Renal cortical epithelial cell (primary cell): ENCODE measurements around the gene NIPAL1. TPM values are rescaled to one million over a fixed set of nuclear protein-coding genes. Genes with fewer than 3 reads are reported as not detected.
"Not testable (repeated sequence)": the region's sequence is repeated elsewhere in the genome, so short reads cannot be mapped to it uniquely, and the experiment has no call there.

Source experiments
- DNase-seq: peaks from one replicate; pipeline ENCODE4 v3.0.0-alpha.2; 2011; ENCODE audit warnings: low read depth
- total RNA-seq: library from RNA; depleted of rRNA; stranded (reverse); fragments of >200 nt; gene quantifications from 2 replicates; pipeline ENCODE4 v1.2.3, GENCODE V29; 2014

NIPAL1 gene
- 8.6 and 11.1 TPM in 2 replicates for total RNA-seq

DNA sequence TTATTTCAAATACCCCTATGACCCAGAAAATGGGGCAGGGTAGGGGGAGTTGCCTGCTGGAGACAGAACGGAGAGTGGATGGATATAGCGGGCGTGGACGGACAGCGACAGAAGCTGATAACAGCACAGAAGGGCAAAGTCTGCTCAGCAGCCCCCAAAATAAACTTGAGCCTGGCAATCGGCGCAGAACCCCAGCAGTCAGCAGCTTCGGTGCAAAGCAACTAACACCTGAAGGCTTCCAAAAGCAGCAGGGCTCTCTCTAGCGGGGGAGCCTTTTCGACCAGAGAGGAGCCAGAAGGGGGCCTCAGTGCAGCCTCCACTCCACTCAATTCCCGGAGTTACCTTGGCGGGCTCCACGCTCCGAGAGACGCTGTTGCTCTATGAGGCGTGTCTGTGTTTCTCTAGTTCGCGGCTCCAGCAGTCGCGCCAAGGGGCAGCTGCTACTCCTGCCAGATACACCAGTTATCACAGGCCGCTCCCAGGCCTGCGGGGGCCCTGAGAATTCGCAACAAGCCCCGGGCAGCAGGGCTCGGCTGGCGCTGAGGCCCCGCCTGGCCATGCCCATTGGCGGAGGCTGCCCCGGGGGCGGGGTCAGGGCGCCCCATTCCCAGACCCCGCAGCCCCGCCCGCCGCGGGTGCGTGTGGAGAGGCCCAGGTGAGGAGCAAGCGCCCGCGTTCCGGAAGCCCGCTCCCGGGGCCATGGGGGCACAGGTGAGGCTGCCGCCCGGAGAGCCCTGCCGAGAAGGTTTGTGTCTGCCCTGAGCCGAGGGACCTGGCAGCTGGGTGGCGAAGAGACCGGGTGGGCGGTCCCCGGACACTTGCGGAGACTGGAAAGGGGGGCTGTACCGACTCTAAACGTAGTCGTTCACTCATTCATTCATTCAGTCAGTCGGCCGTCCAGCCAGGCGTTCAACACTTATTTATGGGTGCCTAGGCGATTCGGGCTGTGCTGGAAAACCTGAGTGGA is at the start of gene NIPAL1, which contains the start of gene CNGA1:
TSS of gene NIPAL1 (plus strand) at position 632 of the 967 bp plus-strand sequence. CDS start at position 700, 68 bp downstream.
TSS of gene CNGA1 (minus strand) at position 541 of the 967 bp plus-strand sequence. CDS start 63,992 bp downstream, outside the sequence.
- peak; percentile 52 for DNase-seq

DNA sequence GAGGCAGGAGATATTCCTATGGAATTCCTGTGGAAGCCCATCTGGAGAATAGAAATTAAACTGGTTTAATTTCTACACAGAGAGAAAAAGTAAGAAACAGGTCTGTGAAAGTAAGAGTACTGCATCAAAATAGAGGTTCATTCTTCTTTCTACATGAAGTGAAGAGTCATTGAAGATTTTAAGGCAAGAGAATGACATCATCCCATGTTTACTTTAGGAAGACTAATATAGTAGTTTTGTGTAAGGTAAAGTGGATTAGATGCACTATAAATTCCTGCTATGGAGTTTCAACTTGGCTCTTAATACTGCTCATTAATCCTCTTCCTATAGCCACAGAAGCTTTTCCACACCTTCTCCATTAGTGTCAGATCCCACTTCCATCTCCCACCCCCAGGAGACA is 47.7 kb upstream of the NIPAL1 start:
- DNase-seq = no peak

DNA sequence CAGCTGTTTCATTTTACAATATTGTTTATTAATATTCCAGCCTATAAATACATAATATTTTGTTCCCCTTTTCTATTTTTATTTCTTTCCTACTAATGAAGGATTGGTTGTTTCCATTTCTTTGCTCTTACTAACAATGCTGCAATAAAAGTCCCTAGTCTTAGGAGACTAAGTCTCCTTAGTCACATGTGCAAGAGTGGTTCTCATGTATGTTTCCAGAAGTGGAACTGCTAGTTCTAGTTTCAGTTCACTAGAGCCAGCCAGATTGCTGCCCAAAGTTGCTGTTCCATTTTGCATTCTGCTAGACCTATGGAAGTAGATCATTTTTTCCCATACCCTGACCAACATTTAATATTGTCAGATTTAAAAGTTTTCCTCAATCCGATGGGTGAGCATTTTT is 44.4 kb upstream of the NIPAL1 start:
- no peak for DNase-seq

DNA sequence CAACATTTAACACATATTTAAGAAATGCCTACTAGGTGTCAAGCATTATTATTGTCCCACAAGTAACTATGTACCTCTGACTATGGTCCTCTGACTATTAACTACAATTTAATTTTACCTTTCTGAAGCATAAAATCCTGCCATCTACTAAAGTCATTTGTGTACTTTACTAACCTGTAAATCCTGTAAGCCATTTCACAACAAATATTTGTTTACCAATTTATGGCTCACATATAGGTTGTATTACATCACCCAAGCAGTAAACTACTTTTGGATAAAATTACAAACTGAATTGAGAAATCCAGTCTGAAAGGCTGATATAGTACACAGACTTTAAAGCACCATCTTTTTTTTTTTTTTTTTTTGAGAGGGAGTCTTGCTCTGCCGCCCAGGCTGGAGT is 43.9 kb upstream of the NIPAL1 start:
- DNase-seq = no peak

DNA sequence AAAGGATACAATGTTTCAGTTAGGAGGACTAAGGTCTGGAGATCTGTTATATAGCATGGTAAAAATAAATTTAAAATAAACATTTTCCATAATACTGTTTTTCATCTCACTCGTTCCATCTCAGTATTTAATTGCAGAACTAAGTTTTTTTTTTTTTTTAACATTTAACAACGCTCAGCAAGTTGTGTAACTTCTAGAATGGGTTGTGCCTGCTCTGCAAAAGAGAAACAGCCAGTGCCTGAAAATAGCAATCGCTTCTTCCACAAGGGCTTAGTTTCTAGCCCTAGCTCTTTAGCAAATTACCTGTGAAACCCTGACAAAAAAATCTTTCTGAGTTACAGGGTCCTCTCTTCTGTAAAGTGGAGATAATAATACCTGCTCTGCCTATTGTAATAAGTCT is 42.0 kb upstream of the NIPAL1 start:
- no peak for DNase-seq

DNA sequence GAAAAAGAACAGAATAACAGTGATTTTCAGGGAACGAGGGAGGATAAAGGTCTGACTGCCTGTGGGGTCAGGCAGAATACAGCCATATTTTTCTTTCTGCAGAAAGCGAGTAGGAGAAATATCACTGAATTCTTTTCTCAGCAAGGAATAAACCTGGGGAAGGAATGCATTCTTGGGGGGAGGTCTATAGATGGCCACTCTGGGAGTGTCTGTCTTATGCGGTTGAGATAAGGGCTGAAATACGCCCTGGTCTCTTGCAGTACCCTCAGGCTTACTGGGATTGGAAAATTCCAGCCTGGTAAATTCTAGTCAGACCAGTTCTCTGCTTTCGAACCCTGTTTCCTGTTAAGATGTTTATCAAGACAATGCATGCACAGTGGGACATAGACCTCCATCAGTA is 26.4 kb upstream of the NIPAL1 start:
- no peak for DNase-seq

DNA sequence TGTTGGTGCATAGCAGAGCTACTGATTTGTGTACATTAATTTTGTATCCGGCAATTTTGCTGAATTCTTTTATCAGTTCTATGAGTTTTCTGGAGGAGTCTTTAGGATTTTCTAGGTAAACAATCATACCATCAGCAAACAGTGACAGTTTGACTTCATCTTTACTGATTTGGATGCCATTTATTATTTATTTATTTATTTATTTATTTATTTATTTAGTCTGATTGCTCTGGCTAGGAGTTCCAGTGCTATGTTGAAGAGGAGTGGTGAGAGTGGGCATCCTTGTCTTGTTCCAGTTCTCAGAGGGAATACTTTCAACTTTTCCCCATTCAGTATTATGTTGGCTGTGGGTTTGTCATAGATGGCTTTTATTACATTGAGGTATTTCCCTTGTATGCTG is 24.1 kb upstream of the NIPAL1 start:
- not testable (repeated sequence) for DNase-seq

DNA sequence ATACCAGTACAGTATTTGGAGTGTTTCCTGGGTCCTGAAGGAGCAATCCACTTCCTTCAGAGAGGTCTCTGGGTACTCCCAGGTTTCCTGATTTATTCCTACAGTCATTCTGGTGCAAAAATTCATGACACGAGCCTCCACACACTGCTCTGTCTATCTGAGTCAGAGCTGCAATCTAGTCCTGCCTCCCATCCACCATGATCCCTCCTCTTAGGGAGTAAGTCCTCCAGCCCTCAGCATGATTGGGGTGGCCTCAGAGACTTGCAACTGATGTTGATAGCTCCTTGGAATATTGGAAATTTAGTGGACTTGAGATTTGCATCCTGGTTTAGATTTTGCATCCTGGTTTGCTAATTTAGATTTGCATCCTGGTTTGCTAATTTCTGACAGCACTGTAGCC is 20.6 kb upstream of the NIPAL1 start:
- DNase-seq = no peak

DNA sequence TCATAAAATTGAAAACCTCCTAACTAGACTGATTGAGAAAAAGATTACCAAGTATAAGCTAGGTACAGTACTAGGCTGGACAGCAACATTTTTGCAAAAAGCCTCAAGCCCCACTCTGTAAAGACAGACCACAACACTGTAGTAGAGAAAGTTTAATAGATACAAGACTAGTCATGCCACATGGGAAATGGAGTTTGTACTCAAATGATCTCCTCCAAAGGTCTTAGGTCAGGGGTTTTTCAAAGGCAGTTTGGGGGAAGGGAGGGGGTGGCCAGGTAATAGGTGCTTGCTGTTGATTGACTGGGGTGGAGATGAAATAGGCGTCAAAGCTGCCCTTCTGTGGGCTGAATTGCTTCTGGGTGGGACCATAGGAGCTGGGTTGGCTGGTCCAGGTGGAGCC is 14.3 kb upstream of the NIPAL1 start:
- no peak for DNase-seq

DNA sequence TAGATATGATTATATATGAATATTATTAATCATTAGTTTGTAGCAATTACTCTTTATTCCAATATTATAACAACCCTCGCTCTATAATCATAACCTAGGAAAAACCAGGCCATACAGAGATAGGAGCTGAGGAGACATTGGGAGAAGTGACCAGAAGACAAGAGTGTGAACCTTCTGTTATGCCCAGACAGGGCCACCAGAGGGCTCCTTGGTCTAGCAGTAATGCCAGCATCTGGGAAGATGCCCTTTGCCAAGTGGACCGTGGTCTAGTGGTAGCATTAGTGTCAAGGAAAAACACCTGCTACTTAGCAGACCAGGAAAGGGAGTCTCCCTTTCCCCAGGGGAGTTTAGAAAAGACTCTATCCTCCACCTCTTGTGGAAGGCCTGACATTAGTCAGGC is 13.0 kb upstream of the NIPAL1 start:
- DNase-seq = not testable (repeated sequence)

DNA sequence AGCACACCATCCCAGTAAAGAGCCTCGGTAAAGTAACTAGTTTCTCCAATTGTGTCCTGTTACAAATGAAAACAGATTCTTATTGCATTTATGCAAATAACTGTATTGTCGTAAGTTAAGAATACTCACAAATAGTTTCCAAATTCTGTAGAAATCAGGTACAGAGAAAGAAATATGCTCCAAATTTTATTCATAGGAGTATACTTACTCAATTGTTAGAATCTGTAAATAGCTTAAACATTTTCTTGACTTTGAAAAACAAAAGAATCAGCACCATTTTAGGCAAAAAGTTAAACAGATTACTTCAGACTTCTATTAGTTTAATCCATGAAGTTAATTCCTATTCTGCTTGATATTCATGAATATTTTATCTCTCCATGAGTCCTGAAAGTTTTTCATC is 10.8 kb upstream of the NIPAL1 start:
- DNase-seq = no peak

DNA sequence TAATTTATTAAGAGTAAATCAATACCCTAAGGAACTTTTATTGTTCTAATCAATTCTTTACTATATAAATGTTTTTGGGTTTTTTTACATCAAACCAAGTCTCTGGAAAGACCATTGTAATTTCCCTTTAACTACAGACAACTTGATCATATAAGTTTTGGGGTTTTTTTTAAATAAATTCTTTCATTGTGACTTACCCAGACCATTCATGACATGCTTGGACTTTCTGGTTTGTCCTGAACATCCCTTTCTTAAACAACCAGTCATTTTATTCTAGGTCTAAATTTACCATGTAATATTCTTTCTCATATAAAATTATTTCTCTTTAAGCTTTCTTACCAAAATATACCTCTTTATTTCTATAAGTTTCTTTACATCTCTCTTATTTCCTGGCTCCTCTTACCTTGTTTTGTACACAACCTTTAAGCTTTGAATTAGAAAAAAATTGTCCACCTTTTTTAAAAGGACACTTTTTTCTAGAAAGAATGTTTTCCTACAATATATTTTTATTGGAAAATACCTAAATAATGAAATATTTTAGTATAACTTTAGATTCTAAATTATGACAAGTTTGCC is 8.5 kb upstream of the NIPAL1 start:
- DNase-seq = no peak

DNA sequence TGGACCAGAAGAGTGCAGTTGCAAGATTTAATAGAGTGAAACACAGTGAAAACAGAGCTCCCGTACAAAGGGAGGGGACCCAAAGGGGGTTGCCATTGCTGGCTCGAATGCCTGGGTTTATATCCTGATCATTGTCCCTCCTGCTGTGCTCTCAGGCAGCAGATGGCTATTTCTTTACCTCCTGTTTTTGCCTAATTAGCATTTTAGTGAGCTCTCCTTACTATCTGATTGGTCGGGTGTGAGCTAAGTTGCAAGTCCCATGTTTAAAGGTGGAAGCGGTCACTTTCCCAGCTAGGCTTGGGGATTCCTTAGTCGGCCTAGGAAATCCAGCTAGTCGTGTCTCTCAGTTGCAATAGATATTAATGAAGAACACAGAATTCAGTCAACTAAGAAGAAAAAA is 5.7 kb upstream of the NIPAL1 start:
- DNase-seq = not testable (repeated sequence)

DNA sequence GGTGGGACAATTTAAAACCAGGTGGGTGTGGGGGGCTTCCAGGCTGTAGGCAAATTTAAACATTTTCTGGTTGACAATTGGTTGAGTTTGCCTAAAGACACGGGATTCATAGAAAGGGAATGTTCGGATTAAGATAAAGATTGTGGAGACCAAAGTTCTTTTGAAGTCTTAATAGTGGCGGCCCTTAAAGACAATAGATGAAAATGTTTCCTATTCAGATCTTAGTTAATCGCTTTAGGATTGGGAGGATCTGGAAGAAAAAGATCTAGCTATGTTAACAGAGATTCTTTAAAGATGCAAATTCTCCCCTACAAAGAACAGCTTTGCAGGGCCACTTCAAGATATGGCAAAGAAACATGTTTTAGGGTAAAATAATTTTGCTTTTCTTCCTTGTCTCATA is 4.8 kb upstream of the NIPAL1 start:
- DNase-seq = no peak

DNA sequence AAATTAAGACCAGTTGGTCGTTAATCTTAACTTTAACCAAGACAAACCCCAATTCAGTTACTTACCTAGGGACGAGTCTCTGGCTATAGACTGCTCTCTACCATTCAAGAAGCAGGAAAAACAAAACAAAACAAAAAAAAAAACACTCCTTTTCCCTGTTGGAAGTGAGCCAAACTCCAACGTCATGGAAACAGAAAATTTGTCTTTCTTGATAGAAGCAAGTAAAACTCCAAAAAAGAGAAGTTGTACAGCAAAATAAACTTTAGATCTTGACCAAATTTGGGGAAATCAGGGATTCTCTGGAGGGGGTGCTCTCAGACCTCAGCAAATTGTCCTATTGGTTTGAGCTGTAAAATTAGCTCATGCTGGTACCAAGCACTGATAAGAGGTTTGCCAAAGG is 3.7 kb upstream of the NIPAL1 start:
- DNase-seq = no peak

DNA sequence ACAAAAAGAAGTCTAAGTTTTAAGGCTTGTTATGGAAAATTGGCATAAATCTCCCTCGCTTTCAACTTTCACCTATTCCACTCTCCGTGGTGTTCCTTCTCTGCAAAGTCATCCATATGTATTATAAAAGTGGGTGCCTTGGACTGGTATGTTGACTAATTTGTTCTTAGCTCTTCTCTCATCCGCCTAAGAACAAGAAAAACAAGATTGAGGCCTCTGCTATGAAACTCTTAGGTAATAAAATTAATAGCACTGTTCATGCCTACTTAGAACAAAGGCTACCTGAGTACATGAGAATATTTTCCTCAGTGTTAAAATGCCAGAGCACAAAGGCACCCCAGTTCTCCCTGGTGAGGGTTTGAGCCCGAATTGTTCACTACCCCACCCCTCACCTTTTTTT is 1.4 kb upstream of the NIPAL1 start:
- peak; percentile 37 for DNase-seq

DNA sequence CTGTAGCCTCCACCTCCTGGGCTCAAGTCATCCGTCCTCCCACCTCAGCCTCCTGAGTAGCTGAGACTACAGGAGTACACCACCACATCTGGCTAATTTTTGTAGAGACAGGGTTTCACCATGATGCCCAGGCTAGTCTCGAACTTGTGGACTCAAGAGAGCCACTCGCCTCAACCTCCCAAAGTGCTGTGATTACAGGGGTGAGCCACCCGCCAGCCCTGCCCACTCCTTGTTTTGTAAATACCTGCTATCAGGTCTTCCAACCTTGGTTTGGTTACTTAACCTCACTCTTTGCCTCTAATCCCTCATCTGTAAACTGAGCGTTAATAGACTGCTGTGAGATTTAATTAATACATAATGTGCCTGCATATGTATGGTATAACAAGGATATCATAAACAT is 894 bp upstream of the NIPAL1 start:
- DNase-seq = no peak

DNA sequence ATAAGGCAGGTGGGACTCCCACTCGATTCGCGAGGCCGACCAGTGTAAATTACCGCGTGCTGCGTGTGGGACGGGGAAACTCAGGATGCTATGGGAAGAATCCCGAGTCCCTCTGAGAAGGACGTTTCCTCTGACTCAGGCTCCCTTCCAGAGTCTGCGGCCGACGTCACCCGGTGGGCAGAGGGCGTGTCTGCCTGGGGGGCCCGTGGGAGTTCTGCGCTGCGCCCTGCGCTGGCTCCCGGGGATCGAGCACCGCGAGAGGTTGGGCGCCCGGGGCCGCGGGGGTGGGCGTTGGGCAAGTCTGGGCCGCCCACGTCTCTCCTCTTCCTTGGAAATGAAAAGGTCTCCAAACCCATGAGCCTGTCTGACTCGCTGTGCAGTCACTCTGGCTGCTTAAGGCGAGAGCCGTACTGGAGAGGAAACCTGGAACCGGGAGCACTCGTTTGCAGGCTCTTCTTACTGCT is 568 bp downstream of the NIPAL1 start:
- DNase-seq = peak; percentile 49

DNA sequence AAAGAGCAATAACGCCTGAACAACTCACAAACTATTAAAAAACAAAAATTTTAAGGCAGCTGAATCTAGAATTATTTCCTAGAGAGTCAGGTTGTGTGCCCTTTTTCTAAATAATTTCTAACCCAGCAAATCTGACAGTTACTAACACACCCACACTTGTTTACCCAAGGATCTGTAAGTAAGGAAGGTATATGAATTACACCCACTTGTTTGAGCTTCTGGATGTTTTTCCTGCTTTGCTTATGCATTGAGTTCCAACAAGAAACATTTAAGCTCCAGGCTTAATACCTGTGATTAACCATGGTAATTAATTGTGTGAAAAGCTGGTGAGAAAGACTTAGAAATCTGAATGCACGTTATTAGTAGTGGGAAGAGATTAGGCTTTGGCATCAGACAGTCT is 1.5 kb downstream of the NIPAL1 start:
- DNase-seq = no peak

DNA sequence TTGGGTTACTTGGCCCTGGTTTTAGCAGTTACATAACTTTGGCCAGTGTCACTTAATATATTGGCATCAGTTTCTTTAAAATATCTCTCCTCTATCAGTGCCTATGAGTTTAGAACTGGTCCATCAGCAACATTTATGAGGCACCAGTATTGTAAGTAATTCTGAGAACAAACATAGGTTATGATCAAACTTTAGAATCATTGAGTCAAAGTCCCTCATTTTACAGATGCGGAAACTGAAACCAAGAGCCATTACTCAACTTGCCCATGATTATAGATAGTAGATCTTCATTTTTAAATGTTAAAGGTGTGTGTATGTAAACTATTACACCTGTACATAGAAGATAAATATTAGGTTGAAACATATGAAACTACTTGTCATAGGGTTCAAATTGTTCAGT is 4.5 kb downstream of the NIPAL1 start:
- DNase-seq = no peak

DNA sequence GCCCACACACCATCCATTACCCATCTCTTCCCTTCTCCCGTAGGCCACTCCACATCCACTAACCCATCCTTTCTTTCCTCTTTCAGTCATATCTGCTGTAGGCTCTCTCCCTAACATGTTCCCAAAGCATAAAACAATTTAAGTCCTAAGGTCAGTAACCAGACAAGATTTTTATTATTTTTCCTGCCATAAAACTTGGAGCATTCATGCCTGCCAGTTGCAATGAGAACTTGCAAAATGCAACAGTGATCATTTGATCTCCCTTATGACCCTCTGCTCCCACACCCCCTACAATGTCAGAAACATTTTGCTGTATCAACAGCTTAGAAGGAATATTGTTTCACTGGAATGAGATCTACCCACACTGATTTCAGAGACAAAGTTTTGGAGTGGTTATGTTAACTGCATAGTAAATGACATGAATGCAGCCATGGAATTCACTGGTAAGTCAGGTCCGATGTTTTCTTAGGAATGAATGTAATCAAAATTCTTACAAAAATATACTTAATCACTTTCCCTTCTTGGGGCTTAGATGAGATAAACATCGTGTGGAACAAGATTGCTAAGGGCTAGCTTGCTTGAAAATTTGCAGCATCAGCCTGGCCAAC is 5.7 kb downstream of the NIPAL1 start:
- no peak for DNase-seq

DNA sequence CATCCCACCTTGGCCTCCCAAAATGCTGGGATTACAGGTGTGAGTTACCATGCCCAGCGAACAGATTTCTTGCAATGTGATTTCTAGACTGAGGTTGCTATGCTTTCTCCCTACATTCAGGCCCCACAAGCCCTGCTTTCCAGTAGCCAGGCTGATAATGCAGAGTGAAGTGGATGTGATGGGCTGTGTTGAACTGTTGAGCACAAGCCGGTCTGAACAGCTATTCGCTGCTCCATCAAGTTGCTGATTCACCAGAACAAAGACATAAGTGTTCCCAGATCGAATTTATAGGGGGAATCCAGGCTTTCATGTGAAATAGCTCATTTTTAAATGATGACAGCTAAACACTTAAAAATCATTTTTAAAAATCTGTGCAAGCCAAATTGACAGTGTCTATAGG is 8.0 kb downstream of the NIPAL1 start:
- no peak for DNase-seq

DNA sequence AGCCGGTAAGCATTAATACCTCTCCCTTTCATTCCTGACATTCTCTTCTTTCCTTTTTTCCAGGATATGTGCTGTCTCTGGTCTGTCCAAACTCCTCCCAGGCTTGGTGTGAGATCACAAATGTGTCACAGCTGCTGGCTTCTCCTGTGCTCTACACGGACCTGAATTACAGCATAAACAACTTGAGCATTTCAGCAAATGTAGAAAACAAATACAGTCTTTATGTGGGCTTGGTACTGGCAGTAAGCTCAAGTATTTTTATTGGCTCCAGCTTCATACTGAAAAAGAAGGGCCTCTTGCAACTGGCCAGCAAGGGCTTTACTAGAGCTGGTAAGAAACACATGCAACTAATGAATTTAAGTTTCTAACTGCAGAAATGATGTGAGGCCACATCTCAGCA is 8.4 kb downstream of the NIPAL1 start:
- no peak for DNase-seq
